ENCODE results near the gene PPIP5K2.
A peak's percentile ranks its signal among the peaks of the same experiment; 100 is the strongest.

Gene PPIP5K2

DNA sequence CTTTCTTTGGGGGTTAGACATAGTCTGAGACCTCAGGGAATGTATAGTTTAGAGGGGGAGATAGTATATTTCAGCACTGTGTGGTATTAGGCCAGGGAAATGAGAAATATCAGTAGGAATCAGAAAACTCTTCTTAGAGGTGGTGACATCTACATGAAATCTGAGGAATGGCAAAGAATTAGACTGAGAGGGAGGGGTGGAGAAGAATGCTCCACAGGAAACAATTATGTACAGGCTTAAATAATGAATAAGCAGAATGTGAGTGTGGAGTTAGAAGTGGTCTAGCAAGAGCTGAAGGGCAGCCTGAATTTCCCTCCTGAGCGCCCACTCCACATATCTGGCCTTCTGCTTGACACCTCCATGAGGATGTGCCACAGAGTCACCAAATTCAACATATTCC, 134.8 kb downstream of the PPIP5K2 start:
- DNase-seq = no peak

DNA sequence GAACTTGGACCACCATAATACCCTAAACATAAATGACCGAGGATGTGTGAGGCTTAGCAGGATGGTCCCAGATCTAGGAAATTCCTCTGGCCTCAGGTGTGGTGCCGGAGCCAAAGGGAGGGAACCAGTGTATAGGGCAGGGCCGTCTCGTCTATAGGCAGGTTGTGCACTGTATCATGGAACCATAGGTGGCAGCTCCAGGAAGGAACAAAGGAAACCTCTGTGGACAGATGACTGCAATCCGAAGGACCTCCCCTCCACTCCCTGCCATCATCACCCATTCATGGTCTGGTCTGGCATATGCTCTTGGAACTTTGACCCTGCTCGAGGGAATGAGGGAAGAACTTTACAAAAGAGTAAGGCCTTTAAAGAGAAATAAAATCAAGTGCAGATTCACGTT, 135.6 kb downstream of the PPIP5K2 start:
- no peak for DNase-seq

DNA sequence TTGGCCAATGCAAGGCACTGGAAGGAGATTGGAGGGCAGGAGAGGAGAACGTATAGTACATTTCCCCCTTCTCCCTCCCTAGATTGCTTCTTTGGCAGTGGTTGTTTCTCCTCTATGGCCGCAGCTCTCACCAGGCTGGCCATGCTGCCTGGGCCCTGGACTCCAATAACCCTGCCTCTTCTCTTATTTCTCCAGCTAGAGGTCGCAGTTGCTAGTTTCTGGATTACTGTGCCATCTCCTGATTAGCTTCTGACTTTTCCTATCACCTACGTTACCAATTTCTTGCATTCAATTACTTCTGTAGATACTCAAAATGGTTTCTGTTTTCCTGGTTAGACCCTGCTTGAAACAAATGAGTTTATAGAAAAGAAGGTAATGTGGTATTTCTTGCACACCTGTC, 136.1 kb downstream of the PPIP5K2 start:
- no peak for DNase-seq

DNA sequence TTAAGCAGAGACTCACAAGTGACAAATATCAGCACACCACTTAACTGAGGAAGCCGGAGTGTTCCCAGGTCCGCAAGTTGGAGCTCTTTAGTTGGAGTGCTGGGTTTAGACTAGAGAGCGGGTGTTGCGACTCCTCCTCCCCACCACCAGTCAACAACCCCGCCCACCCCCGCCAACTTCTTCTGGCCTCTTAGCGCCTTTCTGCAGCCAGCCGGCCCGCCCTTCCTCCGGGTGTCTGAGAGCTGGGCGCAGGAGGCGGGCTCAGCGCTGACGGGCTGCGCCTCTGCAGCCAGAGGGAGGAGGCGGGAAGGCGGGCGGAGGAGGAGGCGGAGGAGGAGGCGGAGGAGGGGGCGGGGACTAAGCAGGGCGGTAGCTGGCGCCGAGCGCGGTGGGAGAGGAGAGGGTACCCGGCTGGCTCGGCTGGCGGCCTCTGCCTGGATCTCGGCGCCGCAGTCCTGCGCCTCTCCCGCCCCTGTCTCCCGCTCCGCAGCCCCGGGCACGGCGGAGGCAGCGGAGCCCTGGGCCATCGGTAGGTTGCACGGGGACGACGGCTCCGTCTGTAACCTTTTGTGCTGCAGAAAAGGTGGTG, 138.4 kb downstream of the PPIP5K2 start, which contains the start of gene MACIR:
Gene MACIR (plus strand): TSS at position 396 of the 589 bp plus-strand sequence. CDS start 17,157 bp downstream, outside the sequence.
- DNase-seq = peak; percentile 89

DNA sequence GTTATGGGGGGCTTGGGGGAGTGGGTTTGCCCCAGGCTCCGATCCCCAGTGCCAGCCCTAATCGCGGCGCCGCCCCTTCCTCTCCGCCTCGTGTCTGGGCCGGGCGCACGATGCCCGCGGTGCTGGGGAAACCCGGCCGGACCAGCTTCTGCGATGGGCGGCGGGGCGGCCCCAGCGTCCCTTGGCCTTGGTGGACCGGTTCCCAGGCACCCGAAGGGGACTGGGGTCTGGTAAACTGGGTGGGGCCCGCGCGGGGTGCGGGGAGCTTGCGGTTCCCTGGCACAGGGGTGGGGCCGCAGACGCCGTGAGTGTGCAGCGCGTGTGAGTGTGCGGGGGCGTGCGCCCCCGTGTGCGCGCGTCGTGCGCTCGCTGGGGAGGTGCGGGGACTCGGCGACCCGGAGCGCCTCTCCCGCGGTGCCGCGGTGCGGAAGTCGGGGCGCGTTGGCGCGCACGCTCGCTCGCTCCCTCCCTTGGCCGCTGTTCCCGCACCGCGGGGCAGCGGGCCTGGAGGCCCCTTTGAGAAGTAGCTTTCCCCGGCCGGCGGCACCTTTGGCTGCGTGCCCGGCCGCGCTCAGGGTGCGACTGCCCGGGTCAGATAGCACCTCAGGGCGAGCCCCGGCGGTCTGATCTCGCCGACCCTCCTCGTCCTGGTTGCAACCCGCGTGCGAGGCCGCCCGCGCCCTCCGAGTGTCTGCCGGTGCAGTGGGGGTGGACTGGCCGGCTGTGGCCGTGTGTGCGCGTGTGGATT, 139.0 kb downstream of the PPIP5K2 start:
- DNase-seq = peak; percentile 47

DNA sequence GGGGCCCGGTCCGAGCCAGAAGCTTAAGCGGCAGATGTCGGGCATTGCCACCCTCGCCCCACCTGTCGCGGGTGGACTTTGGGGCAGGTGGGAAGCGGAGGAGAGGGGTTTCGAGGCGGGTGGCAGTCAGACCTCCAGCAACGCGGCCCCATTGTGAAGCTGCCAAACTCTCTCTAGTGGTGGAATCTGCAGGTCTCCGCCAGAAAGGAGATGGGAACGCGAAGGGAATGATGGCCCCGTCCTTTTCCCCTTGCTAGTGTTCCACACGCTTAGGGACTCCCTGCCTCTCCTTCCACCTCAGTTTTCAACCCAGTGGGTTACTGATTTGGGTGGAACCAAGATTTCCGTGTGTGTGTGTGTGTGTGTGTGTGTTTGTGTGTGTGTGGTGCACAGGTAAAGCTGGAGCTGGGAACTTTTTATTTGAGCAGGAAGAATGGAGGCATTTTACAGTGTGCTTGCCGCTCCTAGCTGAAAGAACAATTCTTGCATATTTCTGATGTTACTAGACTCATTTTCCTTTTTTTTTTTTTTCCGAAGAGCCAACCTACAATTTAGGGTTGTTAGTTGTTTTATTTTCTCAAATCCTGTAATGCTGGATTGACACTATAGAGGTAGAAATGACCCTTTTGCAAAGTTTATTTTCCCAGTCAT, 139.7 kb downstream of the PPIP5K2 start:
- no peak for DNase-seq

DNA sequence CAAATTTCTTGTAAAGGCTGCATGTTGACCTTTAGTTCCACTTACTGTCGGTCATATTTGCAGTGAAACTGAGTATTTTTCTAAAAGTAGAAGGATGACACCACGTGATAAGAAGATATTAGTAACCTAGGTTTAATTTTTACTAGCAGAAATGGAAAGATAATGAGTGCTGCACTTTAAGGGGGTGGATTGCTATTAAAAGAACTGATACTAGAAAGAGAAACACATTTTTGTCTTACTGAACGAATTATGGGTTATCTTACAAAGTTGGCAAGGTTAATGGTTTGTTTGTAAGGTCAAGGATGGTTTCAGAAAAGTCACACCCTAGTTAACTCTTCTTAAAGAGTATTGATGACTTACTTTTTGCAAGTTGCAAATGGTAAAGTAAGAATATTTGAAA, 140.8 kb downstream of the PPIP5K2 start:
- DNase-seq = no peak

All from effector CD4-positive, alpha-beta T cell (primary cell).